H1 (cell line): ENCODE results near the gene ARHGAP26. TPM values are rescaled to one million over a fixed set of nuclear protein-coding genes. Genes with fewer than 3 reads are reported as not detected.

ENCODE experiments used
- CTCF ChIA-PET: fragments of 300-600 bp; sonication (Branson Sonifier 250); formaldehyde crosslinking; loops from one replicate; lab custom pipeline; 2021; ENCODE audit not compliant: partially characterized antibody; lab: Charles Lee
- POLR2A ChIA-PET: fragments of 300-600 bp; sonication (Branson Sonifier 250); formaldehyde crosslinking; loops from one replicate; lab custom pipeline; 2021; ENCODE audit warnings: inconsistent platforms; ENCODE audit not compliant: partially characterized antibody; lab: Charles Lee
- DNase-seq, 2 experiments: peaks; one replicate each; pipeline versions ENCODE4 v3.0.0 to v3.0.0-alpha.2; 2010 to 2022; ENCODE audit warnings: low spot score in 2 of 2, low read depth in 1 of 2, mixed read lengths in 1 of 2
- FAIRE-seq: peaks from 2 replicates; lab custom pipeline; 2011; peaks lifted over from hg19 to GRCh38; lab: Jason Lieb, UNC
- H2AFZ ChIP-seq: 2 replicates; pipeline ENCODE4 v1.8.1; 2012; ENCODE audit warnings: low read length, inconsistent platforms
- H2AK5ac ChIP-seq: 2 replicates; pipeline ENCODE4 v1.6.1; 2013; ENCODE audit warnings: low read depth, low read length
- H2BK120ac ChIP-seq: replicated peaks from 2 replicates; pipeline ENCODE3; 2013; ENCODE audit warnings: low read depth, low read length, inconsistent platforms
- H2BK12ac ChIP-seq: 2 replicates; pipeline ENCODE4 v1.6.1; 2013; ENCODE audit warnings: low read depth, low read length
- H2BK15ac ChIP-seq: 2 replicates; pipeline ENCODE4 v1.6.1; 2013; ENCODE audit warnings: low read length
- H2BK20ac ChIP-seq: 2 replicates; pipeline ENCODE4 v1.6.1; 2013; ENCODE audit warnings: low read length
- H2BK5ac ChIP-seq: 2 replicates; pipeline ENCODE4 v1.6.1; 2013; ENCODE audit warnings: low read depth, low read length
- H3K14ac ChIP-seq: 2 replicates; pipeline ENCODE4 v1.6.1; 2013; ENCODE audit warnings: inconsistent platforms; ENCODE audit not compliant: insufficient read length
- H3K18ac ChIP-seq: 2 replicates; pipeline ENCODE4 v1.6.1; 2013; ENCODE audit warnings: low read length; ENCODE audit errors: extremely low read depth
- H3K23ac ChIP-seq: 2 replicates; pipeline ENCODE4 v1.6.1; 2013; ENCODE audit warnings: inconsistent platforms; ENCODE audit not compliant: insufficient read length
- H3K23me2 ChIP-seq: 2 replicates; pipeline ENCODE4 v1.6.1; 2013; ENCODE audit warnings: low read depth, low read length
- H3K27ac ChIP-seq: 2 replicates; pipeline ENCODE4 v1.6.1; 2011; ENCODE audit warnings: low read depth, low read length, inconsistent platforms
- H3K27me3 ChIP-seq, 4 experiments: replicated peaks in 1 of 4; 1 replicate in 1 of 4; 2 replicates in 3 of 4; pipeline versions ENCODE4 v1.6.1 to v1.8.1; 2011 to 2013; ENCODE audit warnings: low read length in 3 of 4, mild to moderate bottlenecking in 3 of 4, inconsistent platforms in 2 of 4, mixed read lengths in 2 of 4, moderate library complexity in 1 of 4; ENCODE audit not compliant: control insufficient read depth in 3 of 4, insufficient read depth in 3 of 4; ENCODE audit errors: extremely low read depth in 1 of 4
- H3K36me3 ChIP-seq, 4 experiments: 2 replicates each; pipeline versions ENCODE4 v1.6.1 to v1.8.1; 2011 to 2013; ENCODE audit warnings: mild to moderate bottlenecking in 4 of 4, low read length in 3 of 4, moderate library complexity in 2 of 4, control low read depth in 1 of 4, inconsistent platforms in 1 of 4; ENCODE audit not compliant: insufficient read depth in 4 of 4, control insufficient read depth in 2 of 4
- H3K4ac ChIP-seq: replicated peaks from 2 replicates; pipeline ENCODE3; 2013; ENCODE audit warnings: low read length, low read depth, mixed read lengths, inconsistent platforms; ENCODE audit not compliant: insufficient read length
- H3K4me1 ChIP-seq, 4 experiments: replicated peaks in 1 of 4; 1 replicate in 1 of 4; 2 replicates in 3 of 4; pipeline versions ENCODE4 v1.6.1 to v1.8.1; 2011 to 2013; ENCODE audit warnings: low read length in 3 of 4, inconsistent platforms in 2 of 4, mixed read lengths in 1 of 4; ENCODE audit not compliant: insufficient read depth in 4 of 4, control insufficient read depth in 3 of 4
- H3K4me2 ChIP-seq, 2 experiments: 2 replicates each; pipeline versions ENCODE4 v1.6.1 to v1.8.1; 2011 to 2013; ENCODE audit warnings: low read depth in 2 of 2, low read length in 2 of 2, control low read depth in 1 of 2, inconsistent platforms in 1 of 2, mild to moderate bottlenecking in 1 of 2; ENCODE audit not compliant: insufficient read depth in 1 of 2
- H3K4me3 ChIP-seq, 4 experiments: fragments of 200-600, 300-600 bp in 1 of 4; sonication (generic), shearing (Covaris generic), sonication (Bioruptor Twin) in 1 of 4; 2 replicates each; pipeline versions ENCODE4 v1.5.1 to v1.8.1; 2011 to 2016; ENCODE audit warnings: low read length in 4 of 4, low read depth in 3 of 4, control low read depth in 2 of 4, inconsistent platforms in 2 of 4, mild to moderate bottlenecking in 2 of 4, mixed read lengths in 1 of 4, moderate library complexity in 1 of 4; ENCODE audit not compliant: insufficient read depth in 2 of 4; ENCODE audit errors: extremely low read depth in 1 of 4
- H3K56ac ChIP-seq: replicated peaks from 2 replicates; pipeline ENCODE3; 2013; ENCODE audit warnings: low read depth, mild to moderate bottlenecking, mixed read lengths, low read length, inconsistent platforms; ENCODE audit not compliant: insufficient read length
- H3K79me1 ChIP-seq: 2 replicates; pipeline ENCODE4 v1.6.1; 2013; ENCODE audit warnings: low read depth, low read length, control low read depth
- H3K79me2 ChIP-seq, 2 experiments: 2 replicates each; pipeline versions ENCODE4 v1.6.1 to v1.8.1; 2012 to 2013; ENCODE audit warnings: low read length in 2 of 2, mild to moderate bottlenecking in 2 of 2, inconsistent platforms in 1 of 2; ENCODE audit not compliant: insufficient read depth in 2 of 2, control insufficient read depth in 1 of 2
- H3K9ac ChIP-seq, 4 experiments: replicated peaks in 1 of 4; 1 replicate in 1 of 4; 2 replicates in 3 of 4; pipeline versions ENCODE4 v1.6.1 to v1.8.1; 2011 to 2013; ENCODE audit warnings: low read depth in 3 of 4, low read length in 3 of 4, control low read depth in 2 of 4, mild to moderate bottlenecking in 2 of 4, moderate library complexity in 2 of 4, inconsistent platforms in 1 of 4; ENCODE audit errors: extremely low read depth in 1 of 4
- H3K9me3 ChIP-seq, 2 experiments: 2 replicates each; pipeline versions ENCODE4 v1.6.1 to v1.8.1; 2012 to 2013; ENCODE audit warnings: mild to moderate bottlenecking in 2 of 2, moderate library complexity in 2 of 2, control low read depth in 1 of 2, inconsistent platforms in 1 of 2, low read depth in 1 of 2, low read length in 1 of 2, mixed read lengths in 1 of 2; ENCODE audit not compliant: insufficient read depth in 2 of 2
- H4K20me1 ChIP-seq, 2 experiments: replicated peaks in 1 of 2; 2 replicates each; pipeline versions ENCODE3 to v1.8.1; 2011 to 2013; ENCODE audit warnings: inconsistent platforms in 2 of 2, low read length in 2 of 2, mild to moderate bottlenecking in 1 of 2; ENCODE audit not compliant: insufficient read depth in 2 of 2, control insufficient read depth in 1 of 2
- H4K5ac ChIP-seq: 2 replicates; pipeline ENCODE4 v1.6.1; 2013; ENCODE audit warnings: low read length, low read depth, mixed read lengths, inconsistent platforms; ENCODE audit not compliant: insufficient read length
- H4K8ac ChIP-seq: 2 replicates; pipeline ENCODE4 v1.8.0; 2013; ENCODE audit warnings: mild to moderate bottlenecking, moderate library complexity, low read length, inconsistent platforms; ENCODE audit not compliant: insufficient read depth; ENCODE audit errors: extremely low read depth
- H4K91ac ChIP-seq: replicated peaks from 2 replicates; pipeline ENCODE3; 2013; ENCODE audit warnings: low read length, mixed read lengths, inconsistent platforms; ENCODE audit not compliant: insufficient read length
- CBX8 ChIP-seq: fragments of 300-800, 300-1000 bp; sonication (generic); IDR thresholded peaks from 2 replicates; pipeline ENCODE4 v1.7.1; 2016; ENCODE audit warnings: low read depth, low read length, borderline replicate concordance
- CTBP2 ChIP-seq: IDR thresholded peaks from 2 replicates; pipeline ENCODE4 v1.7.0; 2011; ENCODE audit warnings: borderline replicate concordance, mild to moderate bottlenecking, moderate library complexity, mixed read lengths, low read length; ENCODE audit not compliant: insufficient read depth, insufficient read length
- GABPA ChIP-seq: IDR thresholded peaks from 2 replicates; pipeline ENCODE4 v1.6.1; 2011; ENCODE audit warnings: mild to moderate bottlenecking, low read length, moderate library complexity, borderline replicate concordance; ENCODE audit not compliant: insufficient read depth
- JUN ChIP-seq: IDR thresholded peaks from 2 replicates; pipeline ENCODE4 v1.6.1; 2011; ENCODE audit warnings: low read depth, mild to moderate bottlenecking, improper control_type of control experiment, low read length
- NRF1 ChIP-seq: IDR thresholded peaks from 2 replicates; pipeline ENCODE4 v1.6.1; 2011; ENCODE audit warnings: mild to moderate bottlenecking, low read depth, low read length, improper control_type of control experiment
- RAD21 ChIP-seq, 2 experiments: IDR thresholded peaks in 1 of 2; conservative IDR thresholded peaks in 1 of 2; 2 replicates each; pipeline ENCODE4 v1.6.1; 2011; ENCODE audit warnings: low read depth in 2 of 2, low read length in 2 of 2, improper control_type of control experiment in 1 of 2, inconsistent platforms in 1 of 2, mild to moderate bottlenecking in 1 of 2, moderate library complexity in 1 of 2
- RXRA ChIP-seq: IDR thresholded peaks from 2 replicates; pipeline ENCODE4 v1.6.1; 2011; ENCODE audit warnings: low read depth, mild to moderate bottlenecking, low read length, moderate library complexity; ENCODE audit not compliant: insufficient read depth
- SIN3A ChIP-seq, 2 experiments: IDR thresholded peaks in 1 of 2; conservative IDR thresholded peaks in 1 of 2; 2 replicates each; pipeline ENCODE4 v1.6.1; 2011 to 2012; ENCODE audit warnings: low read length in 2 of 2, improper control_type of control experiment in 1 of 2, low read depth in 1 of 2, mild to moderate bottlenecking in 1 of 2
- TBP ChIP-seq: IDR thresholded peaks from 2 replicates; pipeline ENCODE4 v1.6.1; 2011; ENCODE audit warnings: low read depth, low read length, improper control_type of control experiment
- TCF12 ChIP-seq: IDR thresholded peaks from 2 replicates; pipeline ENCODE4 v1.6.1; 2011; ENCODE audit warnings: low read depth, mild to moderate bottlenecking, low read length
- WGBS, 2 experiments: shearing (Covaris generic) in 1 of 2; methylation state at CpG; one replicate each; pipeline versions ENCODE4 v1.1.6 to v1.1.7; 2013 to 2015; ENCODE audit warnings: low lambda C conversion rate in 2 of 2, mixed read lengths in 2 of 2, inconsistent platforms in 1 of 2, low coverage in 1 of 2, missing lambda C conversion rate in 1 of 2; ENCODE audit not compliant: insufficient replicate concordance in 2 of 2, insufficient coverage in 1 of 2, insufficient read length in 1 of 2; ENCODE audit errors: extremely low coverage in 1 of 2, missing lambda C conversion rate in 1 of 2; 5-methylcytosine and 5-hydroxymethylcytosine counted together
- polyA plus RNA-seq, 7 experiments: library from polyadenylated mRNA; depleted of rRNA in 3 of 7; stranded (reverse) in 5 of 7; unstranded in 2 of 7; fragments of >200 nt in 5 of 7; fragments of 200-250 nt in 2 of 7; gene quantifications; 1 replicate in 5 of 7; 2 replicates in 1 of 7; 4 replicates in 1 of 7; pipeline versions ENCODE4 v1.2.1 to v1.2.3, GENCODE V29; 2011 to 2013; ENCODE audit warnings: missing spikeins in 2 of 7, mixed read lengths in 2 of 7
- total RNA-seq: library from RNA; stranded (reverse); fragmentation: NEBNext Ultra II Directional; extraction: Animal tissue kit (Norgen Biotek cat#: 25700); gene quantifications from 2 replicates; pipeline ENCODE4 v1.2.1, GENCODE V29; 2021

The ARHGAP26 gene
- total and polyA plus RNA-seq, 2 of the 8 experiments (the other 6 are each of a cell fraction or from before 2014, with no cell fraction given), result 7.1 to 24.8 TPM

- Histone ChIP-seq H3K27ac (no peak overlapping the region), H2BK20ac (no peak overlapping the region), H2AFZ (no peak overlapping the region), H3K4ac (no peak overlapping the region), H3K9ac (no peak overlapping the region), H3K4me1 (peaks cover 0 to 11% (median 3%) of the 10 kb centered on the region in 4 experiments; a peak in 4 of 7 replicates), H3K18ac (no peak overlapping the region), H3K56ac (no peak overlapping the region), H2BK5ac (no peak overlapping the region), H3K23me2 (no peaks in the 10 kb centered on the region; the same call in 1 of the 2 replicates), H3K79me1 (peaks cover 13% of the 10 kb centered on the region), H3K79me2 (peaks cover 0 to 39% of the 10 kb centered on the region in 2 experiments; a peak in 2 of 4 replicates), H2BK15ac (no peak overlapping the region), H3K36me3 (no peaks in the 10 kb centered on the region), H3K27me3 (no peaks in the 10 kb centered on the region), H3K9me3 (no peaks in the 10 kb centered on the region), H2BK12ac (no peak overlapping the region), H4K20me1 (peaks cover 6 to 9% of the 10 kb centered on the region in 2 experiments), H3K14ac (no peak overlapping the region), H4K5ac (no peak overlapping the region), H3K4me2 (no peak overlapping the region), H3K23ac (no peak overlapping the region), H4K91ac (no peak overlapping the region), H2AK5ac (no peak overlapping the region), H2BK120ac (no peak overlapping the region), H4K8ac (no peak overlapping the region), H3K4me3 (no peak overlapping the region)
- no peak for DNase-seq
- ChIA-PET CTCF (interaction anchor here (0.7 kb wide), 1 partner anchor 17 kb away, joined by 3 read pairs; no protein-coding TSS in a partner anchor), POLR2A (no interaction called here)
- no peak for FAIRE-seq
- 95% methylated on average over 2 of the region's 2 CpGs; no CpG with 5 or more reads in 1 of the 2 experiments for WGBS, 2 experiments
- TF ChIP-seq GABPA (no peak), CBX8 (no peak), TCF12 (no peak), NRF1 (no peak), RXRA (no peak), CTBP2 (no peak), TBP (no peak), SIN3A (conservative IDR thresholded peaks at IDR 0.05 in 1 of 2, IDR thresholded peaks at IDR 0.05 in 1 of 2; ENCODE audit: low read depth in 1 of 2, low read length in 2 of 2) (no peak), JUN (no peak), RAD21 (IDR thresholded peaks at IDR 0.05 in 1 of 2, conservative IDR thresholded peaks at IDR 0.05 in 1 of 2; ENCODE audit: low read depth in 2 of 2, low read length in 2 of 2) (no peak)
Observed at GRCh38 chr5:142794537-142794936, 24.4 kb downstream of the ARHGAP26 start.
